GM23338 (cell line): ENCODE measurements around the gene CST9L. TPM values are rescaled to one million over a fixed set of nuclear protein-coding genes. Genes with fewer than 3 reads are reported as not detected.

Experiments used
- ATAC-seq: fragments of 200-7000 bp; cut with Tn5 transposase; 3 replicates; pipeline ENCODE4 v1.9.1; 2020
- DNase-seq: peaks from one replicate; pipeline ENCODE4 v3.0.0-alpha.2; 2015; ENCODE audit warnings: low spot score
- H2AFZ ChIP-seq: fragments of 200-600 bp; sonication (generic); 2 replicates; pipeline ENCODE4 v1.8.0; 2016; ENCODE audit warnings: antibody characterized with exemption, mild to moderate bottlenecking, moderate library complexity
- H3F3A ChIP-seq: fragments of 200-600 bp; sonication (generic); replicated peaks from 2 replicates; pipeline ENCODE4 v1.8.0; 2017; ENCODE audit warnings: antibody characterized with exemption, mixed run types, low read depth
- H3K27ac ChIP-seq: fragments of 200-600 bp; sonication (generic); 2 replicates; pipeline ENCODE4 v1.6.1; 2016; ENCODE audit warnings: low read depth
- H3K27me3 ChIP-seq: fragments of 200-600 bp; sonication (generic); 2 replicates; pipeline ENCODE4 v1.8.0; 2016; ENCODE audit warnings: mild to moderate bottlenecking, mixed run types, moderate library complexity; ENCODE audit not compliant: insufficient read depth
- H3K36me3 ChIP-seq: fragments of 200-600 bp; sonication (generic); 2 replicates; pipeline ENCODE4 v1.8.0; 2016; ENCODE audit warnings: mild to moderate bottlenecking; ENCODE audit not compliant: insufficient read depth
- H3K4me1 ChIP-seq: fragments of 200-600 bp; sonication (generic); 2 replicates; pipeline ENCODE4 v1.8.0; 2016; ENCODE audit warnings: mild to moderate bottlenecking, moderate library complexity; ENCODE audit not compliant: insufficient read depth
- H3K4me2 ChIP-seq: fragments of 200-600 bp; sonication (generic); 2 replicates; pipeline ENCODE4 v1.7.1; 2017; ENCODE audit warnings: mixed run types
- H3K4me3 ChIP-seq: fragments of 200-600 bp; sonication (generic); 2 replicates; pipeline ENCODE4 v1.6.1; 2016; ENCODE audit warnings: mixed run types
- H3K79me2 ChIP-seq: fragments of 200-600 bp; sonication (generic); replicated peaks from 2 replicates; pipeline ENCODE4 v1.8.0; 2017; ENCODE audit warnings: mild to moderate bottlenecking; ENCODE audit not compliant: insufficient read depth
- H3K9me2 ChIP-seq: fragments of 200-600 bp; sonication (generic); 2 replicates; pipeline ENCODE4 v1.8.0; 2017; ENCODE audit not compliant: insufficient read depth
- H4K20me1 ChIP-seq: fragments of 200-600 bp; sonication (generic); replicated peaks from 2 replicates; pipeline ENCODE4 v1.8.0; 2017; ENCODE audit warnings: mild to moderate bottlenecking; ENCODE audit not compliant: insufficient read depth
- H3K27ac Mint-ChIP-seq: 2 replicates; pipeline ENCODE4 v1.8.0; 2020; ENCODE audit warnings: inconsistent platforms, mild to moderate bottlenecking, moderate library complexity, mixed read lengths
- H3K27me3 Mint-ChIP-seq: 3 replicates; pipeline ENCODE4 v1.8.0; 2022; ENCODE audit warnings: low read depth, mild to moderate bottlenecking, moderate library complexity, mixed read lengths, inconsistent platforms; ENCODE audit not compliant: insufficient read depth, poor library complexity
- H3K36me3 Mint-ChIP-seq: 3 replicates; pipeline ENCODE4 v1.8.0; 2021; ENCODE audit warnings: low read depth, mild to moderate bottlenecking, inconsistent platforms, moderate library complexity, mixed read lengths
- H3K4me1 Mint-ChIP-seq: 3 replicates; pipeline ENCODE4 v1.8.0; 2020; ENCODE audit warnings: mild to moderate bottlenecking, inconsistent platforms, mixed read lengths
- H3K4me3 Mint-ChIP-seq: 3 replicates; pipeline ENCODE4 v1.8.0; 2021; ENCODE audit warnings: moderate library complexity, mild to moderate bottlenecking, inconsistent platforms, mixed read lengths
- H3K9me3 Mint-ChIP-seq: 3 replicates; pipeline ENCODE4 v1.8.0; 2020; ENCODE audit warnings: moderate library complexity, mild to moderate bottlenecking, inconsistent platforms, mixed read lengths
- CTCF ChIP-seq, 2 experiments: fragments of 200-600 bp in 1 of 2; sonication (generic) in 1 of 2; conservative IDR thresholded peaks; 2 replicates each; pipeline versions ENCODE4 v1.5.1 to v1.6.1; 2016 to 2017; ENCODE audit warnings: antibody characterized with exemption in 2 of 2, low read depth in 2 of 2, mild to moderate bottlenecking in 2 of 2, moderate library complexity in 1 of 2
- EZH2phosphoT487 ChIP-seq: fragments of 200-600 bp; sonication (generic); IDR thresholded peaks from one replicate; pipeline ENCODE4 v1.8.1; 2018; ENCODE audit warnings: antibody characterized with exemption; ENCODE audit not compliant: unreplicated experiment
- NANOG ChIP-seq: IDR thresholded peaks from 2 replicates; pipeline ENCODE4 v1.6.1; 2016; ENCODE audit warnings: antibody characterized with exemption, borderline replicate concordance
- polyA plus RNA-seq: library from polyadenylated mRNA; unstranded; fragments of >200 nt; fragmentation: Nextera tagmentation; extraction: Ambion mirVana; gene quantifications from 2 replicates; pipeline ENCODE4 v1.2.1, GENCODE V29; 2016
- total RNA-seq: library from RNA; depleted of rRNA; stranded (reverse); fragments of >200 nt; shearing (Covaris generic); gene quantifications from 2 replicates; pipeline ENCODE4 v1.2.3, GENCODE V29; 2014
- TF ChIP-seq, protein P1 (sequence below): fragments of 250-450 bp; sonication (Bioruptor Pico); IDR thresholded peaks from 2 replicates; pipeline ENCODE4 v1.5.0; 2020; ENCODE audit warnings: mild to moderate bottlenecking, moderate library complexity
- TF ChIP-seq, protein P2 (sequence below): IDR thresholded peaks from one replicate; pipeline ENCODE4 v1.6.1; 2018; ENCODE audit warnings: antibody characterized with exemption; ENCODE audit not compliant: unreplicated experiment

Gene CST9L
- total and polyA plus RNA-seq, 2 experiments from 2014 or later = not detected

- H3F3A ChIP-seq = no peaks in the 10 kb centered on the region
- ATAC-seq (no peak), DNase-seq (no peak)
- Mint-ChIP-seq H3K36me3 (peaks cover 37% of the 10 kb centered on the region), H3K9me3 (peaks cover 33% of the 10 kb centered on the region), H3K27me3 (peaks cover 16% of the 10 kb centered on the region), H3K4me1 (peaks cover 36% of the 10 kb centered on the region), H3K4me3 (no peak overlapping the region), H3K27ac (no peak overlapping the region)
- no peak overlapping the region for H2AFZ ChIP-seq
- no peak overlapping the region for H3K4me2 ChIP-seq
- H3K27ac ChIP-seq = no peak overlapping the region
- H3K36me3 ChIP-seq = no peaks in the 10 kb centered on the region; the same call in 1 of the 2 replicates
- no peak overlapping the region for H3K4me3 ChIP-seq
- TF ChIP-seq CTCF (conservative IDR thresholded peaks at IDR 0.05; ENCODE audit: low read depth in 2 of 2) = no peak
- TF ChIP-seq EZH2phosphoT487 = no peak
- TF ChIP-seq, protein P1, sequence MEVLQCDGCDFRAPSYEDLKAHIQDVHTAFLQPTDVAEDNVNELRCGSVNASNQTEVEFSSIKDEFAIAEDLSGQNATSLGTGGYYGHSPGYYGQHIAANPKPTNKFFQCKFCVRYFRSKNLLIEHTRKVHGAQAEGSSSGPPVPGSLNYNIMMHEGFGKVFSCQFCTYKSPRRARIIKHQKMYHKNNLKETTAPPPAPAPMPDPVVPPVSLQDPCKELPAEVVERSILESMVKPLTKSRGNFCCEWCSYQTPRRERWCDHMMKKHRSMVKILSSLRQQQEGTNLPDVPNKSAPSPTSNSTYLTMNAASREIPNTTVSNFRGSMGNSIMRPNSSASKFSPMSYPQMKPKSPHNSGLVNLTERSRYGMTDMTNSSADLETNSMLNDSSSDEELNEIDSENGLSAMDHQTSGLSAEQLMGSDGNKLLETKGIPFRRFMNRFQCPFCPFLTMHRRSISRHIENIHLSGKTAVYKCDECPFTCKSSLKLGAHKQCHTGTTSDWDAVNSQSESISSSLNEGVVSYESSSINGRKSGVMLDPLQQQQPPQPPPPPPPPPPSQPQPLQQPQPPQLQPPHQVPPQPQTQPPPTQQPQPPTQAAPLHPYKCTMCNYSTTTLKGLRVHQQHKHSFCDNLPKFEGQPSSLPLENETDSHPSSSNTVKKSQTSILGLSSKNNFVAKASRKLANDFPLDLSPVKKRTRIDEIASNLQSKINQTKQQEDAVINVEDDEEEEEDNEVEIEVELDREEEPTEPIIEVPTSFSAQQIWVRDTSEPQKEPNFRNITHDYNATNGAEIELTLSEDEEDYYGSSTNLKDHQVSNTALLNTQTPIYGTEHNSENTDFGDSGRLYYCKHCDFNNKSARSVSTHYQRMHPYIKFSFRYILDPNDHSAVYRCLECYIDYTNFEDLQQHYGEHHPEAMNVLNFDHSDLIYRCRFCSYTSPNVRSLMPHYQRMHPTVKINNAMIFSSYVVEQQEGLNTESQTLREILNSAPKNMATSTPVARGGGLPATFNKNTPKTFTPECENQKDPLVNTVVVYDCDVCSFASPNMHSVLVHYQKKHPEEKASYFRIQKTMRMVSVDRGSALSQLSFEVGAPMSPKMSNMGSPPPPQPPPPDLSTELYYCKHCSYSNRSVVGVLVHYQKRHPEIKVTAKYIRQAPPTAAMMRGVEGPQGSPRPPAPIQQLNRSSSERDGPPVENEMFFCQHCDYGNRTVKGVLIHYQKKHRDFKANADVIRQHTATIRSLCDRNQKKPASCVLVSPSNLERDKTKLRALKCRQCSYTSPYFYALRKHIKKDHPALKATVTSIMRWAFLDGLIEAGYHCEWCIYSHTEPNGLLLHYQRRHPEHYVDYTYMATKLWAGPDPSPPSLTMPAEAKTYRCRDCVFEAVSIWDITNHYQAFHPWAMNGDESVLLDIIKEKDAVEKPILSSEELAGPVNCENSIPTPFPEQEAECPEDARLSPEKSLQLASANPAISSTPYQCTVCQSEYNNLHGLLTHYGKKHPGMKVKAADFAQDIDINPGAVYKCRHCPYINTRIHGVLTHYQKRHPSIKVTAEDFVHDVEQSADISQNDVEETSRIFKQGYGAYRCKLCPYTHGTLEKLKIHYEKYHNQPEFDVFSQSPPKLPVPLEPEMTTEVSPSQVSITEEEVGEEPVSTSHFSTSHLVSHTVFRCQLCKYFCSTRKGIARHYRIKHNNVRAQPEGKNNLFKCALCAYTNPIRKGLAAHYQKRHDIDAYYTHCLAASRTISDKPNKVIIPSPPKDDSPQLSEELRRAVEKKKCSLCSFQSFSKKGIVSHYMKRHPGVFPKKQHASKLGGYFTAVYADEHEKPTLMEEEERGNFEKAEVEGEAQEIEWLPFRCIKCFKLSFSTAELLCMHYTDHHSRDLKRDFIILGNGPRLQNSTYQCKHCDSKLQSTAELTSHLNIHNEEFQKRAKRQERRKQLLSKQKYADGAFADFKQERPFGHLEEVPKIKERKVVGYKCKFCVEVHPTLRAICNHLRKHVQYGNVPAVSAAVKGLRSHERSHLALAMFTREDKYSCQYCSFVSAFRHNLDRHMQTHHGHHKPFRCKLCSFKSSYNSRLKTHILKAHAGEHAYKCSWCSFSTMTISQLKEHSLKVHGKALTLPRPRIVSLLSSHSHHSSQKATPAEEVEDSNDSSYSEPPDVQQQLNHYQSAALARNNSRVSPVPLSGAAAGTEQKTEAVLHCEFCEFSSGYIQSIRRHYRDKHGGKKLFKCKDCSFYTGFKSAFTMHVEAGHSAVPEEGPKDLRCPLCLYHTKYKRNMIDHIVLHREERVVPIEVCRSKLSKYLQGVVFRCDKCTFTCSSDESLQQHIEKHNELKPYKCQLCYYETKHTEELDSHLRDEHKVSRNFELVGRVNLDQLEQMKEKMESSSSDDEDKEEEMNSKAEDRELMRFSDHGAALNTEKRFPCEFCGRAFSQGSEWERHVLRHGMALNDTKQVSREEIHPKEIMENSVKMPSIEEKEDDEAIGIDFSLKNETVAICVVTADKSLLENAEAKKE (CRISPR knock-in tag) = no peak
- no peak for TF ChIP-seq NANOG
- TF ChIP-seq, protein P2, sequence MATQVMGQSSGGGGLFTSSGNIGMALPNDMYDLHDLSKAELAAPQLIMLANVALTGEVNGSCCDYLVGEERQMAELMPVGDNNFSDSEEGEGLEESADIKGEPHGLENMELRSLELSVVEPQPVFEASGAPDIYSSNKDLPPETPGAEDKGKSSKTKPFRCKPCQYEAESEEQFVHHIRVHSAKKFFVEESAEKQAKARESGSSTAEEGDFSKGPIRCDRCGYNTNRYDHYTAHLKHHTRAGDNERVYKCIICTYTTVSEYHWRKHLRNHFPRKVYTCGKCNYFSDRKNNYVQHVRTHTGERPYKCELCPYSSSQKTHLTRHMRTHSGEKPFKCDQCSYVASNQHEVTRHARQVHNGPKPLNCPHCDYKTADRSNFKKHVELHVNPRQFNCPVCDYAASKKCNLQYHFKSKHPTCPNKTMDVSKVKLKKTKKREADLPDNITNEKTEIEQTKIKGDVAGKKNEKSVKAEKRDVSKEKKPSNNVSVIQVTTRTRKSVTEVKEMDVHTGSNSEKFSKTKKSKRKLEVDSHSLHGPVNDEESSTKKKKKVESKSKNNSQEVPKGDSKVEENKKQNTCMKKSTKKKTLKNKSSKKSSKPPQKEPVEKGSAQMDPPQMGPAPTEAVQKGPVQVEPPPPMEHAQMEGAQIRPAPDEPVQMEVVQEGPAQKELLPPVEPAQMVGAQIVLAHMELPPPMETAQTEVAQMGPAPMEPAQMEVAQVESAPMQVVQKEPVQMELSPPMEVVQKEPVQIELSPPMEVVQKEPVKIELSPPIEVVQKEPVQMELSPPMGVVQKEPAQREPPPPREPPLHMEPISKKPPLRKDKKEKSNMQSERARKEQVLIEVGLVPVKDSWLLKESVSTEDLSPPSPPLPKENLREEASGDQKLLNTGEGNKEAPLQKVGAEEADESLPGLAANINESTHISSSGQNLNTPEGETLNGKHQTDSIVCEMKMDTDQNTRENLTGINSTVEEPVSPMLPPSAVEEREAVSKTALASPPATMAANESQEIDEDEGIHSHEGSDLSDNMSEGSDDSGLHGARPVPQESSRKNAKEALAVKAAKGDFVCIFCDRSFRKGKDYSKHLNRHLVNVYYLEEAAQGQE = no peak
- peaks cover 8% of the 10 kb centered on the region for H3K9me2 ChIP-seq
- H3K27me3 ChIP-seq = peaks cover 6% of the 10 kb centered on the region
- H3K79me2 ChIP-seq = no peaks in the 10 kb centered on the region
- no peaks in the 10 kb centered on the region for H4K20me1 ChIP-seq
- H3K4me1 ChIP-seq = peaks cover 28% of the 10 kb centered on the region
Observed at GRCh38 chr20:23530937-23531567, 37.2 kb downstream of the CST9L start.
